GM12878 (cell line): ENCODE data around the gene MAGT1. TPM values are rescaled to one million over a fixed set of nuclear protein-coding genes. Genes with fewer than 3 reads are reported as not detected.

ENCODE experiments used
- BHLHE40 ChIP-seq, 2 experiments: fragments of 450-650 bp in 1 of 2; IDR thresholded peaks; 2 replicates each; pipeline ENCODE4 v1.6.1; 2011 to 2017; ENCODE audit warnings: low read depth in 2 of 2, borderline replicate concordance in 1 of 2, improper control_type of control experiment in 1 of 2, low read length in 1 of 2, mild to moderate bottlenecking in 1 of 2
- CHD4 ChIP-seq: fragments of 200-600 bp; sonication (generic); IDR thresholded peaks from 2 replicates; pipeline ENCODE4 v1.6.1; 2016; ENCODE audit warnings: mild to moderate bottlenecking
- CUX1 ChIP-seq: IDR thresholded peaks from 2 replicates; pipeline ENCODE4 v1.6.1; 2012; ENCODE audit warnings: improper control_type of control experiment, low read depth, low read length; ENCODE audit not compliant: insufficient replicate concordance
- DPF2 ChIP-seq: fragments of 450-650 bp; IDR thresholded peaks from 2 replicates; pipeline ENCODE4 v1.6.1; 2017; ENCODE audit warnings: mild to moderate bottlenecking
- E2F4 ChIP-seq: IDR thresholded peaks from 2 replicates; pipeline ENCODE4 v1.6.1; 2012; ENCODE audit warnings: low read depth, low read length, improper control_type of control experiment
- EP300 ChIP-seq, 2 experiments: fragments of 150-350 bp in 1 of 2; IDR thresholded peaks; 2 replicates each; pipeline ENCODE4 v1.6.1; 2011 to 2012; ENCODE audit warnings: low read depth in 2 of 2, low read length in 2 of 2, borderline replicate concordance in 1 of 2, improper control_type of control experiment in 1 of 2, inconsistent platforms in 1 of 2; ENCODE audit not compliant: control insufficient read depth in 1 of 2
- GABPA ChIP-seq: IDR thresholded peaks from 2 replicates; pipeline ENCODE4 v1.6.1; 2014; ENCODE audit warnings: antibody characterized with exemption, low read depth, mild to moderate bottlenecking, inconsistent platforms
- HDAC2 ChIP-seq: fragments of 200-600 bp; sonication (generic); IDR thresholded peaks from 2 replicates; pipeline ENCODE4 v1.6.1; 2017
- HDAC6 ChIP-seq: fragments of 200-600 bp; sonication (generic); IDR thresholded peaks from one replicate; pipeline ENCODE4 v1.8.0; 2017; ENCODE audit warnings: antibody characterized with exemption; ENCODE audit not compliant: unreplicated experiment
- IKZF2 ChIP-seq, 2 experiments: fragments of 450-650 bp; IDR thresholded peaks; 2 replicates each; pipeline ENCODE4 v1.6.1; 2017; ENCODE audit warnings: mild to moderate bottlenecking in 2 of 2, moderate library complexity in 2 of 2
- MTA3 ChIP-seq: IDR thresholded peaks from 2 replicates; pipeline ENCODE4 v1.6.1; 2012; ENCODE audit warnings: low read length, inconsistent platforms, borderline replicate concordance
- PBX3 ChIP-seq: IDR thresholded peaks from 2 replicates; pipeline ENCODE4 v1.6.1; 2011; ENCODE audit warnings: mild to moderate bottlenecking, low read depth, low read length, moderate library complexity; ENCODE audit not compliant: insufficient replicate concordance
- RAD21 ChIP-seq: IDR thresholded peaks from 2 replicates; pipeline ENCODE4 v1.6.1; 2011; ENCODE audit warnings: mild to moderate bottlenecking, low read depth, low read length, moderate library complexity; ENCODE audit not compliant: insufficient read depth
- RELB ChIP-seq: fragments of 450-650 bp; IDR thresholded peaks from 2 replicates; pipeline ENCODE4 v1.6.1; 2017; ENCODE audit warnings: low read depth, mild to moderate bottlenecking, moderate library complexity
- SMARCA5 ChIP-seq: fragments of 450-650 bp; IDR thresholded peaks from 2 replicates; pipeline ENCODE4 v1.6.1; 2017; ENCODE audit warnings: mild to moderate bottlenecking
- SREBF2 ChIP-seq: IDR thresholded peaks from 2 replicates; pipeline ENCODE4 v1.6.1; 2012; ENCODE audit warnings: mild to moderate bottlenecking, low read length
- SUZ12 ChIP-seq: fragments of 200-600 bp; sonication (generic); IDR thresholded peaks from one replicate; pipeline ENCODE4 v1.6.1; 2018; ENCODE audit warnings: antibody characterized with exemption, mild to moderate bottlenecking; ENCODE audit not compliant: unreplicated experiment
- ZBTB33 ChIP-seq: fragments of 450-650 bp; IDR thresholded peaks from 2 replicates; pipeline ENCODE4 v1.6.1; 2017; ENCODE audit warnings: mild to moderate bottlenecking
- ZNF217 ChIP-seq: fragments of 450-650 bp; IDR thresholded peaks from 2 replicates; pipeline ENCODE4 v1.6.1; 2017; ENCODE audit warnings: antibody characterized with exemption, mild to moderate bottlenecking
- polyA plus RNA-seq, 11 experiments: library from polyadenylated mRNA; depleted of rRNA in 4 of 11; unstranded in 6 of 11; stranded (reverse) in 5 of 11; fragments of >200 nt; fragmentation: Nextera tagmentation in 4 of 11; fragmentation: Illumina TruSeq in 1 of 11; extraction: Ambion mirVana in 4 of 11; extraction: Trizol in 1 of 11; gene quantifications; 1 replicate in 1 of 11; 2 replicates in 10 of 11; pipeline versions ENCODE4 v1.2.1 to v1.2.3, GENCODE V29; 2011 to 2016; ENCODE audit warnings: inconsistent platforms in 2 of 11, missing spikeins in 2 of 11, low read depth in 1 of 11
- total RNA-seq, 4 experiments: library from RNA; depleted of rRNA in 3 of 4; stranded (reverse); fragments of >200 nt in 3 of 4; fragmentation: Illumina TruSeq in 1 of 4; extraction: Trizol in 1 of 4; gene quantifications; 2 replicates each; pipeline versions ENCODE4 v1.2.1 to v1.2.3, GENCODE V29; 2013 to 2021

The MAGT1 gene
- total and polyA plus RNA-seq, 10 of the 15 experiments (the other 5 are each of a cell fraction or from before 2014, with no cell fraction given), result 28.0 to 59.1 (median 47.9) TPM

- TF ChIP-seq CUX1, result no peak
- TF ChIP-seq CHD4, result no peak
- TF ChIP-seq HDAC2, result no peak
- TF ChIP-seq ZNF217, result no peak
- no peak for TF ChIP-seq RELB
- TF ChIP-seq BHLHE40 (IDR thresholded peaks at IDR 0.05; ENCODE audit: borderline replicate concordance in 1 of 2, low read depth in 2 of 2, low read length in 1 of 2), result peak; percentile 89 to 94
- TF ChIP-seq ZBTB33, result no peak
- no peak for TF ChIP-seq DPF2
- TF ChIP-seq GABPA, result peak; percentile 78
- TF ChIP-seq RAD21, result peak; percentile 68
- no peak for TF ChIP-seq SREBF2
- TF ChIP-seq SMARCA5, result no peak
- TF ChIP-seq PBX3, result no peak
- TF ChIP-seq IKZF2 (IDR thresholded peaks at IDR 0.05), result no peak; a peak in 1 of 4 replicates
- no peak for TF ChIP-seq MTA3
- TF ChIP-seq SUZ12, result no peak
- no peak for TF ChIP-seq HDAC6
- no peak for TF ChIP-seq E2F4
- no peak for TF ChIP-seq EP300 (IDR thresholded peaks at IDR 0.05; ENCODE audit: borderline replicate concordance in 1 of 2, control insufficient read depth in 1 of 2, low read depth in 2 of 2, low read length in 2 of 2)
These were observed 15.0 kb upstream of the MAGT1 start, which contains the start of gene ATP7A (continued) for GRCh38 chrX:77910108-77910840.
